Choroid plexus epithelial cell (primary cell): ENCODE measurements around the gene PACC1.

Experiments
- DNase-seq: peaks from one replicate; pipeline ENCODE4 v3.0.0-alpha.2; 2010; ENCODE audit warnings: low read depth
- H3K4me3 ChIP-seq: 2 replicates; pipeline ENCODE4 v1.5.1; 2011; ENCODE audit warnings: low read depth, mild to moderate bottlenecking, control low read depth, low read length, moderate library complexity
- CTCF ChIP-seq: conservative IDR thresholded peaks from 2 replicates; pipeline ENCODE4 v1.5.1; 2011; ENCODE audit warnings: low read depth, mild to moderate bottlenecking, control low read depth, inconsistent platforms, low read length, moderate library complexity

The PACC1 gene

GRCh38 chr1:212354464-212354863 lies 60.2 kb downstream of the PACC1 start:
- H3K4me3 ChIP-seq: no peak overlapping the region
- no peak for TF ChIP-seq CTCF
- no peak for DNase-seq

- DNase-seq: no peak
Observed at GRCh38 chr1:212353181-212353580, 61.5 kb downstream of the PACC1 start.

GRCh38 chr1:212351588-212352362 lies 62.9 kb downstream of the PACC1 start:
- TF ChIP-seq CTCF: no peak
- no peak for DNase-seq
- no peak overlapping the region for H3K4me3 ChIP-seq

More at GRCh38 chr1:212353181-212353580, 61.5 kb downstream of the PACC1 start:
- H3K4me3 ChIP-seq: no peak overlapping the region
- TF ChIP-seq CTCF: no peak

GRCh38 chr1:212346601-212347000 lies 68.1 kb downstream of the PACC1 start:
- TF ChIP-seq CTCF: no peak
- no peak overlapping the region for H3K4me3 ChIP-seq
- no peak for DNase-seq

- TF ChIP-seq CTCF: no peak
Observed at GRCh38 chr1:212344905-212345304, 69.8 kb downstream of the PACC1 start.

GRCh38 chr1:212341090-212341489 lies 73.6 kb downstream of the PACC1 start:
- no peak overlapping the region for H3K4me3 ChIP-seq
- TF ChIP-seq CTCF: no peak
- DNase-seq: no peak

More at GRCh38 chr1:212344905-212345304, 69.8 kb downstream of the PACC1 start:
- no peak overlapping the region for H3K4me3 ChIP-seq
- no peak for DNase-seq

- DNase-seq: no peak
- TF ChIP-seq CTCF: no peak
- H3K4me3 ChIP-seq: no peak overlapping the region
Observed at GRCh38 chr1:212329105-212329504, 85.6 kb downstream of the PACC1 start.
